GM19438 (cell line): Measurements from ENCODE around the gene SURF1.
"Not testable (repeated sequence)": the region's sequence is repeated elsewhere in the genome, so short reads cannot be mapped to it uniquely, and the experiment has no call there.

Experiments used
- ATAC-seq: cut with Tn5 transposase; IDR thresholded peaks from one replicate; pipeline ENCODE4 v1.9.1; 2021; ENCODE audit warnings: low read depth; ENCODE audit not compliant: unreplicated experiment

The SURF1 gene

GRCh38 chr9:133346021-133346785 lies 10.1 kb downstream of the SURF1 start:
- no peak for ATAC-seq

GRCh38 chr9:133345596-133345995 lies 10.7 kb downstream of the SURF1 start:
- no peak for ATAC-seq

- ATAC-seq, result no peak
These were observed 11.3 kb downstream of the SURF1 start for GRCh38 chr9:133344979-133345378.

- no peak for ATAC-seq
These were observed 12.2 kb downstream of the SURF1 start for GRCh38 chr9:133344071-133344470.

GRCh38 chr9:133342570-133342969 lies 13.7 kb downstream of the SURF1 start:
- ATAC-seq, result no peak

- no peak for ATAC-seq
These were observed 14.2 kb downstream of the SURF1 start for GRCh38 chr9:133342069-133342406.

- no peak for ATAC-seq
These were observed 14.8 kb downstream of the SURF1 start for GRCh38 chr9:133341369-133342068.

- no peak for ATAC-seq
These were observed 15.4 kb downstream of the SURF1 start for GRCh38 chr9:133340916-133341315.

GRCh38 chr9:133340256-133340655 lies 16.0 kb downstream of the SURF1 start:
- ATAC-seq, result no peak

GRCh38 chr9:133339641-133340040 lies 16.6 kb downstream of the SURF1 start:
- no peak for ATAC-seq

- peak; percentile 76 for ATAC-seq
These were observed 20.1 kb downstream of the SURF1 start, which contains the start of gene SURF6 for GRCh38 chr9:133335924-133336811. Gene SURF6 (minus strand): TSS chr9:133336188. CDS start chr9:133336132, 56 bp downstream.

- ATAC-seq, result not testable (repeated sequence)
These were observed 21.4 kb downstream of the SURF1 start for GRCh38 chr9:133334888-133335287.

- ATAC-seq, result no peak
These were observed 22.1 kb downstream of the SURF1 start for GRCh38 chr9:133334161-133334560.

GRCh38 chr9:133333566-133333965 lies 22.7 kb downstream of the SURF1 start:
- no peak for ATAC-seq

- no peak for ATAC-seq
These were observed 23.3 kb downstream of the SURF1 start for GRCh38 chr9:133333011-133333410.

- ATAC-seq, result no peak
These were observed 23.9 kb downstream of the SURF1 start for GRCh38 chr9:133332381-133332730.

GRCh38 chr9:133331641-133332380 lies 24.5 kb downstream of the SURF1 start:
- no peak for ATAC-seq

- no peak for ATAC-seq
These were observed 25.1 kb downstream of the SURF1 start for GRCh38 chr9:133331221-133331620.

GRCh38 chr9:133329306-133330156 lies 26.8 kb downstream of the SURF1 start:
- ATAC-seq, result not testable (repeated sequence)
